Measurements from ENCODE around the gene PAGE2.

DNA sequence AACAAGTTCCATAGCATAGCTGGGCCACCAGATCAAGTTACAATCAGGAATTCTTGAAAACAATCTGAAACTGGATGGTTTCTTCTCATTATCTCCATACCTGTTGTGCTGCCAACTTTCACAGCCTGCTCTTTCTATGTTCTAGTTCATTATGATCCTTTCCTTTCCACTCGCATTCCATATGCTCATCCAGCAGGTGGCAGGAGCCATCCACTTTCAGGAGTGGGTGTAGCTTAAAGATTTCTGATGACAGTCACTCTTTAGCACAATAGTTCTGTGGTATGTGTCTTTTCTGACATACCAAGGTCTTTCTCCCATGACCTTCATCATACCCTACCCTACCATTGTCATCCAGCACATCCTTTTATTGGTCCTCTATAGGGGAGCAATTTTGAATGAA lies 46.4 kb downstream of the PAGE2 start:
- no peak for TF ChIP-seq POLR2A (IDR thresholded peaks at IDR 0.05; ENCODE audit: low read depth, low read length)
- TF ChIP-seq POLR2AphosphoS5 (IDR thresholded peaks at IDR 0.05; ENCODE audit: low read depth, low read length): no peak

Data from GM12892 (cell line).